HepG2 (cell line): ENCODE results near the gene KIF2C. TPM values are rescaled to one million over a fixed set of nuclear protein-coding genes. Genes with fewer than 3 reads are reported as not detected.
A peak's percentile ranks its signal among the peaks of the same experiment; 100 is the strongest.

Experiments
- HMGXB3 ChIP-seq: sonication (generic); formaldehyde crosslinking; IDR thresholded peaks from 2 replicates; pipeline ENCODE4 v1.4.0; 2020; ENCODE audit warnings: missing genetic modification reagents, borderline replicate concordance
- NCOA5 ChIP-seq: sonication (generic); formaldehyde crosslinking; IDR thresholded peaks from 2 replicates; pipeline ENCODE4 v1.4.0; 2020; ENCODE audit warnings: missing genetic modification reagents
- RORA ChIP-seq: sonication (generic); formaldehyde crosslinking; IDR thresholded peaks from 2 replicates; pipeline ENCODE4 v1.5.0; 2020; ENCODE audit warnings: mild to moderate bottlenecking, missing genetic modification reagents, moderate library complexity
- SNAPC2 ChIP-seq: sonication (generic); formaldehyde crosslinking; IDR thresholded peaks from 2 replicates; pipeline ENCODE4 v1.8.1; 2022; ENCODE audit warnings: mild to moderate bottlenecking, missing genetic modification reagents
- SYNCRIP ChIP-seq: fragments of 200-400 bp; formaldehyde crosslinking; IDR thresholded peaks from 2 replicates; pipeline ENCODE4 v1.6.1; 2018; ENCODE audit warnings: mild to moderate bottlenecking, low read depth, low read length; ENCODE audit not compliant: insufficient read depth
- ZBTB25 ChIP-seq: IDR thresholded peaks from 2 replicates; pipeline ENCODE4 v1.6.1; 2018; ENCODE audit warnings: missing genetic modification reagents
- ZBTB44 ChIP-seq: sonication (generic); formaldehyde crosslinking; IDR thresholded peaks from 2 replicates; pipeline ENCODE4 v1.4.0; 2020; ENCODE audit warnings: missing genetic modification reagents
- ZFP90 ChIP-seq: sonication (generic); formaldehyde crosslinking; IDR thresholded peaks from 2 replicates; pipeline ENCODE4 v1.8.0; 2022; ENCODE audit warnings: missing genetic modification reagents, mild to moderate bottlenecking, inconsistent platforms, borderline replicate concordance
- ZFX ChIP-seq: sonication (generic); formaldehyde crosslinking; IDR thresholded peaks from 2 replicates; pipeline ENCODE4 v1.4.0; 2020; ENCODE audit warnings: mild to moderate bottlenecking, low read depth, missing genetic modification reagents, moderate library complexity
- ZNF235 ChIP-seq: sonication (generic); formaldehyde crosslinking; IDR thresholded peaks from 2 replicates; pipeline ENCODE4 v1.8.1; 2023; ENCODE audit warnings: mild to moderate bottlenecking, missing genetic modification reagents, borderline replicate concordance
- ZNF318 ChIP-seq: sonication (generic); formaldehyde crosslinking; IDR thresholded peaks from 2 replicates; pipeline ENCODE4 v1.4.0; 2020; ENCODE audit warnings: mild to moderate bottlenecking, missing genetic modification reagents
- ZNF354B ChIP-seq: sonication (generic); formaldehyde crosslinking; IDR thresholded peaks from 2 replicates; pipeline ENCODE4 v1.8.0; 2022; ENCODE audit warnings: mild to moderate bottlenecking, missing genetic modification reagents
- polyA plus RNA-seq, 8 experiments: library from polyadenylated mRNA; depleted of rRNA in 3 of 8; stranded (reverse) in 7 of 8; unstranded in 1 of 8; fragments of >200 nt; fragmentation: Illumina TruSeq in 4 of 8; extraction: Trizol in 4 of 8; gene quantifications; 2 replicates each; pipeline versions ENCODE4 v1.2.1 to v1.2.3, GENCODE V29; 2011 to 2016; ENCODE audit warnings: low read depth in 4 of 8, missing spikeins in 1 of 8, mixed read lengths in 1 of 8; ENCODE audit not compliant: insufficient read depth in 1 of 8
- total RNA-seq, 5 experiments: library from RNA; depleted of rRNA; stranded (reverse); fragments of >200 nt; fragmentation: Illumina TruSeq; extraction: Trizol; gene quantifications; 2 replicates each; pipeline ENCODE4 v1.2.3, GENCODE V29; 2016; ENCODE audit warnings: low read depth in 1 of 5

Gene KIF2C
- total and polyA plus RNA-seq, 2 of the 13 experiments (the other 11 are each of a cell fraction or from before 2014, with no cell fraction given): 29.7 to 53.7 TPM

GRCh38 chr1:44775078-44775929 is 35.7 kb downstream of the KIF2C start, which contains the start of gene RPS8 (continued):
- TF ChIP-seq HMGXB3 (CRISPR knock-in tag) (0 out of 2 replicates have a peak, but pooled peaks have one; percentile 20), ZNF354B (no peak; the same call in 1 of the 2 replicates), ZNF235 (CRISPR knock-in tag) (no peak), ZFP90 (peak; percentile 87; the same call in 1 of the 2 replicates), RORA (CRISPR knock-in tag) (no peak), ZBTB44 (CRISPR knock-in tag) (peak; percentile 22; the same call in 1 of the 2 replicates), ZBTB25 (peak; percentile 73), NCOA5 (CRISPR knock-in tag) (no peak), SYNCRIP (no peak), ZFX (CRISPR knock-in tag) (peak; percentile 95), SNAPC2 (CRISPR knock-in tag) (peak; percentile 70; the same call in 1 of the 2 replicates), ZNF318 (CRISPR knock-in tag) (no peak)
